ENCODE measurements around the gene GPR3. TPM values are rescaled to one million over a fixed set of nuclear protein-coding genes. Genes with fewer than 3 reads are reported as not detected.

GPR3 gene
- total and polyA plus RNA-seq, 2 of the 13 experiments (the other 11 are each of a cell fraction or from before 2014, with no cell fraction given), result 1.00 to 2.6 TPM

GRCh38 chr1:27351541-27352107 is 40.8 kb upstream of the GPR3 start (continued):
- TF ChIP-seq ZHX2 (IDR thresholded peaks at IDR 0.05; ENCODE audit: low read depth), result no peak
- TF ChIP-seq ZHX2 (CRISPR knock-in tag; IDR thresholded peaks at IDR 0.05; ENCODE audit: borderline replicate concordance), result no peak
- 0 out of 2 replicates have a peak, but pooled peaks have one; percentile 23 for TF ChIP-seq ZNF280B (CRISPR knock-in tag; IDR thresholded peaks at IDR 0.05; ENCODE audit: borderline replicate concordance)
- no peak for TF ChIP-seq FOXM1 (CRISPR knock-in tag; IDR thresholded peaks at IDR 0.05)
- TF ChIP-seq RXRB (CRISPR knock-in tag; IDR thresholded peaks at IDR 0.05; ENCODE audit: borderline replicate concordance), result no peak
- TF ChIP-seq GLMP (CRISPR knock-in tag; IDR thresholded peaks at IDR 0.05; ENCODE audit: borderline replicate concordance), result no peak
- no peak for TF ChIP-seq PBX2 (CRISPR knock-in tag; IDR thresholded peaks at IDR 0.05)
- no peak for TF ChIP-seq ZNF318 (CRISPR knock-in tag; IDR thresholded peaks at IDR 0.05)
- TF ChIP-seq ZNF44 (CRISPR knock-in tag; IDR thresholded peaks at IDR 0.05), result peak; percentile 42; the same call in 1 of the 2 replicates
